Choroid plexus epithelial cell (primary cell): ENCODE data around the gene FZD10.

Experiments
- DNase-seq: peaks from one replicate; pipeline ENCODE4 v3.0.0-alpha.2; 2010; ENCODE audit warnings: low read depth
- H3K4me3 ChIP-seq: 2 replicates; pipeline ENCODE4 v1.5.1; 2011; ENCODE audit warnings: low read depth, mild to moderate bottlenecking, control low read depth, low read length, moderate library complexity
- TF ChIP-seq, protein P1 (sequence below): conservative IDR thresholded peaks from 2 replicates; pipeline ENCODE4 v1.5.1; 2011; ENCODE audit warnings: low read depth, mild to moderate bottlenecking, control low read depth, inconsistent platforms, low read length, moderate library complexity

Gene FZD10

GRCh38 chr12:130126023-130126432 lies 36.2 kb upstream of the FZD10 start:
- DNase-seq = no peak
- TF ChIP-seq, protein P1, sequence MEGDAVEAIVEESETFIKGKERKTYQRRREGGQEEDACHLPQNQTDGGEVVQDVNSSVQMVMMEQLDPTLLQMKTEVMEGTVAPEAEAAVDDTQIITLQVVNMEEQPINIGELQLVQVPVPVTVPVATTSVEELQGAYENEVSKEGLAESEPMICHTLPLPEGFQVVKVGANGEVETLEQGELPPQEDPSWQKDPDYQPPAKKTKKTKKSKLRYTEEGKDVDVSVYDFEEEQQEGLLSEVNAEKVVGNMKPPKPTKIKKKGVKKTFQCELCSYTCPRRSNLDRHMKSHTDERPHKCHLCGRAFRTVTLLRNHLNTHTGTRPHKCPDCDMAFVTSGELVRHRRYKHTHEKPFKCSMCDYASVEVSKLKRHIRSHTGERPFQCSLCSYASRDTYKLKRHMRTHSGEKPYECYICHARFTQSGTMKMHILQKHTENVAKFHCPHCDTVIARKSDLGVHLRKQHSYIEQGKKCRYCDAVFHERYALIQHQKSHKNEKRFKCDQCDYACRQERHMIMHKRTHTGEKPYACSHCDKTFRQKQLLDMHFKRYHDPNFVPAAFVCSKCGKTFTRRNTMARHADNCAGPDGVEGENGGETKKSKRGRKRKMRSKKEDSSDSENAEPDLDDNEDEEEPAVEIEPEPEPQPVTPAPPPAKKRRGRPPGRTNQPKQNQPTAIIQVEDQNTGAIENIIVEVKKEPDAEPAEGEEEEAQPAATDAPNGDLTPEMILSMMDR = no peak
- no peak overlapping the region for H3K4me3 ChIP-seq

GRCh38 chr12:130127532-130127911 lies 34.7 kb upstream of the FZD10 start:
- TF ChIP-seq, protein P1 = no peak
- H3K4me3 ChIP-seq = no peak overlapping the region
- DNase-seq = no peak

- TF ChIP-seq, protein P1 = no peak
- no peak overlapping the region for H3K4me3 ChIP-seq
- DNase-seq = no peak
These were observed 34.1 kb upstream of the FZD10 start for GRCh38 chr12:130127912-130128789.

- no peak for DNase-seq
- no peak overlapping the region for H3K4me3 ChIP-seq
- TF ChIP-seq, protein P1 = no peak
These were observed 33.2 kb upstream of the FZD10 start for GRCh38 chr12:130128790-130129735.

DNA sequence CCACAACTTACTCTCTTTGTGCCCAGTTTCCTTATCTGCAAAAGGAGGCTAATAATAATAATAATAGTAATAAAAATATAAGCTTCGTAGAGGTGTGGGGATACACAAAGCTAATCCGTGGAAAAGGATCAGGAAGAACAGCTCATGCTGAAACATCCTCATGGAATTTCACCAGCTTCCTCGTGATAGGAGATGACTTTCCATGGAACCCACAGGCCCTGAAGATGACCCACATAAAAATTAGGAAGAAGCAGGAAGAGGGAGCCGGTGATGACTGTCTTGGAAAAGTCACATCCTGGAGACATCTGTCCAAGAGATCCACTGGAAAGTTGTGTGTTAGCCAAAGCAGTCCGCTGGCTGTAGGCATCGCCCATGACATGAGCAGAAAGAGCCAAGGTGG lies 31.9 kb upstream of the FZD10 start:
- no peak overlapping the region for H3K4me3 ChIP-seq
- no peak for DNase-seq
- TF ChIP-seq, protein P1 = no peak

GRCh38 chr12:130131025-130131424 lies 31.2 kb upstream of the FZD10 start:
- DNase-seq = no peak
- H3K4me3 ChIP-seq = no peak overlapping the region
- TF ChIP-seq, protein P1 = no peak
